Measurements from ENCODE around the gene SPG21.

GRCh38 chr15:64942356-64942755 is 47.4 kb downstream of the SPG21 start:
- TF ChIP-seq POLR2AphosphoS5 (IDR thresholded peaks at IDR 0.05) (no peak), EP300 (IDR thresholded peaks at IDR 0.05) (no peak)
- TF ChIP-seq, protein P1, sequence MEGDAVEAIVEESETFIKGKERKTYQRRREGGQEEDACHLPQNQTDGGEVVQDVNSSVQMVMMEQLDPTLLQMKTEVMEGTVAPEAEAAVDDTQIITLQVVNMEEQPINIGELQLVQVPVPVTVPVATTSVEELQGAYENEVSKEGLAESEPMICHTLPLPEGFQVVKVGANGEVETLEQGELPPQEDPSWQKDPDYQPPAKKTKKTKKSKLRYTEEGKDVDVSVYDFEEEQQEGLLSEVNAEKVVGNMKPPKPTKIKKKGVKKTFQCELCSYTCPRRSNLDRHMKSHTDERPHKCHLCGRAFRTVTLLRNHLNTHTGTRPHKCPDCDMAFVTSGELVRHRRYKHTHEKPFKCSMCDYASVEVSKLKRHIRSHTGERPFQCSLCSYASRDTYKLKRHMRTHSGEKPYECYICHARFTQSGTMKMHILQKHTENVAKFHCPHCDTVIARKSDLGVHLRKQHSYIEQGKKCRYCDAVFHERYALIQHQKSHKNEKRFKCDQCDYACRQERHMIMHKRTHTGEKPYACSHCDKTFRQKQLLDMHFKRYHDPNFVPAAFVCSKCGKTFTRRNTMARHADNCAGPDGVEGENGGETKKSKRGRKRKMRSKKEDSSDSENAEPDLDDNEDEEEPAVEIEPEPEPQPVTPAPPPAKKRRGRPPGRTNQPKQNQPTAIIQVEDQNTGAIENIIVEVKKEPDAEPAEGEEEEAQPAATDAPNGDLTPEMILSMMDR (IDR thresholded peaks at IDR 0.05): no peak

Measured in upper lobe of left lung (tissue), 4 donors.